GM12873 (cell line): ENCODE results near the gene TNS1.

ENCODE experiments used
- TF ChIP-seq, protein P1 (sequence below): IDR thresholded peaks from 2 replicates; pipeline ENCODE4 v1.5.1; 2012; ENCODE audit warnings: low read depth, mild to moderate bottlenecking, moderate library complexity, low read length, control low read depth; ENCODE audit not compliant: insufficient read depth; ENCODE audit errors: missing control alignments

The TNS1 gene

DNA sequence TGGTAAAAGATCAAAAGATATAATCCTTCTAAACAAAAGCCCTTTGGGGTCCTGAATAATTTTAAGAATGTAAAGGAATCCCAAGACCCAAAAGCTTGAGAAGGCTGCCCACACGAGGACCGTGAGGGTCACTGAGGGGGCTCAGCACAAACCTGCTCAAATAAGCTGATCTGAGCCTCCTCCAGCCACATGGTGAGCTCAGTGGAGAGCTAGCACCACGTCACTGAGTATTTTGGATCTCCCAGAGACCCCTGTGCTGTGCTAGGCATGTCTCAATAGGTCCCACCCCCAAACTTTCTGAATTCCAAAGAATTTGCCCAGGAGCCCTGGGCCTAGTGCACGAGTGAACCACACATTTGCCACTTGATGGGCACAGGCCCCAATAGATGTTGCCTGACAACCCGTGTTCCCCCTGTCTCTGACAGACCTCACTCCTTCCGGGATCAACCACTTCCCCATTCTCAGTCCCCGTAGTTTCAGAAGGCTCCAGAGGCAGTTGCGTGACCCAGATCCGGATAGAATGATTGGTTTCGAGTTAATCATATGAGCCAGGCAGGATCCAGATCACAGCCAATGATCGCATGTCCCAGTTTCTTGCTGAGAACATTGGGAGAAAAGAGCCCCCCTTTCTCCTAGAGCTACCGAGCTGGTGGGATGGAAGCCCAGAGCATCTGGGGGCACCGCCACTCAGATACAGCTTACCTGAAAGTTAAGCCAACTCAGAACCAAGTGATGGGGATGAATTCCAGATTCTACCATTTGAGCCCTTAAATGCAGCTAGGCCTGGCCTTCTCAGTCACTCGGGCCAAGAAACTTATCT lies 203.8 kb downstream of the TNS1 start:
- TF ChIP-seq, protein P1, sequence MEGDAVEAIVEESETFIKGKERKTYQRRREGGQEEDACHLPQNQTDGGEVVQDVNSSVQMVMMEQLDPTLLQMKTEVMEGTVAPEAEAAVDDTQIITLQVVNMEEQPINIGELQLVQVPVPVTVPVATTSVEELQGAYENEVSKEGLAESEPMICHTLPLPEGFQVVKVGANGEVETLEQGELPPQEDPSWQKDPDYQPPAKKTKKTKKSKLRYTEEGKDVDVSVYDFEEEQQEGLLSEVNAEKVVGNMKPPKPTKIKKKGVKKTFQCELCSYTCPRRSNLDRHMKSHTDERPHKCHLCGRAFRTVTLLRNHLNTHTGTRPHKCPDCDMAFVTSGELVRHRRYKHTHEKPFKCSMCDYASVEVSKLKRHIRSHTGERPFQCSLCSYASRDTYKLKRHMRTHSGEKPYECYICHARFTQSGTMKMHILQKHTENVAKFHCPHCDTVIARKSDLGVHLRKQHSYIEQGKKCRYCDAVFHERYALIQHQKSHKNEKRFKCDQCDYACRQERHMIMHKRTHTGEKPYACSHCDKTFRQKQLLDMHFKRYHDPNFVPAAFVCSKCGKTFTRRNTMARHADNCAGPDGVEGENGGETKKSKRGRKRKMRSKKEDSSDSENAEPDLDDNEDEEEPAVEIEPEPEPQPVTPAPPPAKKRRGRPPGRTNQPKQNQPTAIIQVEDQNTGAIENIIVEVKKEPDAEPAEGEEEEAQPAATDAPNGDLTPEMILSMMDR = no peak

- TF ChIP-seq, protein P1 = no peak
Measured at GRCh38 chr2:217798191-217798590, 204.6 kb downstream of the TNS1 start.

DNA sequence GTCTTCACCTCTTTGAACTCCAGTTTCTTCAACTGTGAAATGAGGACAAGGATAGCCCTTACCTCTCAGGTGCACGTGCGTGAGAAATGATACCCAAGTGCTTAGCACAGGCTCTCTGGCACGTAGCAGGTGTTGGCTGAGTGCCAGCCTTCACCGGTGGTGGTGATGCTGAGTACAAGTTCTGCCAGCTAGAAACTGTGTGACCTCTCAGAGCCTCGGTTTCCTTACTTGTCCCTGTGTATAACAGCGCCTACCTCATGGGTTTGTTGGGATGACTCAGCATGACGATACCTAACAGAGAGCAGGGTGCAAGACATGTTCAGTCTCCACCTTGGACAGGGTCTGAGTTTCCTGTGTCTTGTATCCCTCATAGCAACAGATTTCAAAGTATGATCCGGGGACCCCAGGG lies 205.1 kb downstream of the TNS1 start:
- TF ChIP-seq, protein P1 = no peak

DNA sequence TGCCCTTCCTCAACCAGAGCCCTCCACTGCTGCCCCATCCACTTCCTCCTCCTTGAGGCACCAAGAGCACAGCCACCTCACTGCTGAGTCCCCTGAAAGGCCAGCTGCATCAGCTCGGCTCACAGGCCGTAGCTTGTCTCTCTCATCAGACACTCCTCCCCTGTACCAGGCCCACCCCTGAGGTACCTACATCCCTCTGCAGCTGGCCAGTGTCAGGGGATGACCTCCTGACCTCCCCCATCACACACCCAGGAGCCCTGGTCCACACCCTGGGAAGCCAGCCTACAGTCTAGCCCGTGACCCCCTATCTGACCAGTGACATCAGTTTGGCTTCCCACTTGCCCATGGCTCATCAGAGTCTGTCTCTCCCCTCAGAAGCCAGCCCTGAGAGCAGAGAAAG lies 205.6 kb downstream of the TNS1 start:
- TF ChIP-seq, protein P1 = no peak

- TF ChIP-seq, protein P1 = no peak
Measured at GRCh38 chr2:217795706-217796465, 206.9 kb downstream of the TNS1 start.

DNA sequence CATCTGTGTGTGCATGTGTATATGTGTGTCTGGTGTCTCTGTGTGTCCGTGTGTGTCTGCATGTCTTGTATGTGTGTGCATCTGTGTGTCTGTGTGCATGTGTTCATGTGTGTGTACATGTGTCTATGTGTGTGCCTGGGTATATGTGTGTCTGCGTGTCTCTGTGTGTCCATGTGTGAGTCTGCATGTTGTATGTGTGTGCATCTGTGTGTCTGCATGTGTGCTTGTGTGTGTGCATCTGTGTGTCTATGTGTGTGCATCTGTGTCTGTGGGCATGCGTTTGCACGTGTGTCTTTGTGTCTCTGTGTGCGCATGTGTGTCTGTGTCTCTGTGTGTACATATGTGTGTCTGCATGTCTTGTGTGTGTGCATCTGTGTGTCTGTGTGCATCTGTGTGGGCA lies 207.7 kb downstream of the TNS1 start:
- TF ChIP-seq, protein P1 = no peak

- TF ChIP-seq, protein P1 = no peak
Measured at GRCh38 chr2:217794133-217794986, 208.4 kb downstream of the TNS1 start.
